Measurements from ENCODE around the gene SPEM2. TPM values are rescaled to one million over a fixed set of nuclear protein-coding genes. Genes with fewer than 3 reads are reported as not detected.

Gene SPEM2
- total RNA-seq, 1 donor from 2014 or later: not detected

DNA sequence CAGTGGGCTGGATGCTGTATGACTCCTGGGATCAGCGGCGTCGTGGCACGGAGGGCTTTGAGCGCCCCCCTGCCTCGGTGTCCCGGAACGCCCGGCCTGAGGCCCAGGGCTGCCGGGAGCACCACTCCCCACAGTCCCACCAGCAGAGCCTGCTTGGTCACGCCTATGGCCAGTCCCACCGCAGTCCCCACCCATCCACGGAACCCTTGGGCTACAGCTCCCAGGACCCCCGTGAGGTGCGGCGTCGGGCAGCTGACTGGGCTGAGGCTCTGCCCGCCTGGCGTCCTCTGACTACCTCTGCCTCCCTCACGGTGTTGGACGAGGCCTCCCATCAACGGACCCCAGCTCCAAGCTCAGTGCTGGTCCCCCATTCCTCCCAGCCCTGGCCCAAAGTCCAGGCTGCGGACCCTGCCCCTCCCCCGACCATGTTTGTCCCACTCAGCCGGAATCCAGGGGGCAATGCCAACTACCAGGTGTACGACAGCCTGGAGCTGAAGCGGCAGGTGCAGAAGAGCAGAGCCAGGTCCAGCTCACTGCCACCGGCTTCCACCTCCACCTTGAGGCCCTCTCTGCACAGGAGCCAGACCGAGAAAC lies 1.6 kb downstream of the SPEM2 start:
- H2AFZ ChIP-seq (replicated peaks): no peak overlapping the region
- H3K4me3 Mint-ChIP-seq: no peak overlapping the region
- H3K36me3 ChIP-seq: no peaks in the 10 kb centered on the region
- peaks cover 17% of the 10 kb centered on the region for H3K27me3 Mint-ChIP-seq (ENCODE audit: insufficient read depth, low read depth)
- no peaks in the 10 kb centered on the region for H3F3A ChIP-seq (ENCODE audit: low read depth)
- no peak overlapping the region for H3K4me3 ChIP-seq
- H4K20me1 ChIP-seq (ENCODE audit: low read depth): no peaks in the 10 kb centered on the region
- no peaks in the 10 kb centered on the region for H3K4me1 ChIP-seq
- H3K27ac ChIP-seq: no peak overlapping the region
- no peaks in the 10 kb centered on the region for H3K9me3 Mint-ChIP-seq
- H3K9me3 ChIP-seq (ENCODE audit: low read depth): no peaks in the 10 kb centered on the region
- TF ChIP-seq, protein P1, sequence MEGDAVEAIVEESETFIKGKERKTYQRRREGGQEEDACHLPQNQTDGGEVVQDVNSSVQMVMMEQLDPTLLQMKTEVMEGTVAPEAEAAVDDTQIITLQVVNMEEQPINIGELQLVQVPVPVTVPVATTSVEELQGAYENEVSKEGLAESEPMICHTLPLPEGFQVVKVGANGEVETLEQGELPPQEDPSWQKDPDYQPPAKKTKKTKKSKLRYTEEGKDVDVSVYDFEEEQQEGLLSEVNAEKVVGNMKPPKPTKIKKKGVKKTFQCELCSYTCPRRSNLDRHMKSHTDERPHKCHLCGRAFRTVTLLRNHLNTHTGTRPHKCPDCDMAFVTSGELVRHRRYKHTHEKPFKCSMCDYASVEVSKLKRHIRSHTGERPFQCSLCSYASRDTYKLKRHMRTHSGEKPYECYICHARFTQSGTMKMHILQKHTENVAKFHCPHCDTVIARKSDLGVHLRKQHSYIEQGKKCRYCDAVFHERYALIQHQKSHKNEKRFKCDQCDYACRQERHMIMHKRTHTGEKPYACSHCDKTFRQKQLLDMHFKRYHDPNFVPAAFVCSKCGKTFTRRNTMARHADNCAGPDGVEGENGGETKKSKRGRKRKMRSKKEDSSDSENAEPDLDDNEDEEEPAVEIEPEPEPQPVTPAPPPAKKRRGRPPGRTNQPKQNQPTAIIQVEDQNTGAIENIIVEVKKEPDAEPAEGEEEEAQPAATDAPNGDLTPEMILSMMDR (IDR thresholded peaks at IDR 0.05): no peak
- no peak for TF ChIP-seq EZH2phosphoT487 (IDR thresholded peaks at IDR 0.05)
- TF ChIP-seq EZH2 (IDR thresholded peaks at IDR 0.05): no peak
- H3K4me2 ChIP-seq: no peak overlapping the region
- no peak overlapping the region for H3K27ac Mint-ChIP-seq
- no peak for DNase-seq (ENCODE audit: low spot score)
- no peaks in the 10 kb centered on the region for H3K79me2 ChIP-seq (ENCODE audit: low read depth)
- peaks cover 3% of the 10 kb centered on the region for H3K4me1 Mint-ChIP-seq
- no peak overlapping the region for H3K9ac ChIP-seq
- H3K27me3 ChIP-seq: no peaks in the 10 kb centered on the region
- no peaks in the 10 kb centered on the region for H3K36me3 Mint-ChIP-seq

- Histone ChIP-seq H3K9me3 (ENCODE audit: low read depth) (no peaks in the 10 kb centered on the region), H2AFZ (replicated peaks) (no peak overlapping the region), H4K20me1 (ENCODE audit: low read depth) (no peaks in the 10 kb centered on the region), H3K4me2 (no peak overlapping the region), H3K9ac (no peak overlapping the region), H3K27ac (no peak overlapping the region), H3K4me1 (no peaks in the 10 kb centered on the region), H3K36me3 (no peaks in the 10 kb centered on the region), H3K27me3 (no peaks in the 10 kb centered on the region), H3F3A (ENCODE audit: low read depth) (no peaks in the 10 kb centered on the region), H3K79me2 (ENCODE audit: low read depth) (no peaks in the 10 kb centered on the region), H3K4me3 (no peak overlapping the region)
- Mint-ChIP-seq H3K4me3 (no peak overlapping the region), H3K9me3 (no peaks in the 10 kb centered on the region), H3K36me3 (no peaks in the 10 kb centered on the region), H3K27me3 (ENCODE audit: insufficient read depth, low read depth) (peaks cover 13% of the 10 kb centered on the region), H3K4me1 (peaks cover 3% of the 10 kb centered on the region), H3K27ac (peak overlapping the region; percentile 17)
- TF ChIP-seq, protein P1 (IDR thresholded peaks at IDR 0.05): no peak
- TF ChIP-seq EZH2phosphoT487 (IDR thresholded peaks at IDR 0.05) (no peak), EZH2 (IDR thresholded peaks at IDR 0.05) (no peak)
- DNase-seq (ENCODE audit: low spot score): no peak
Observed at GRCh38 chr17:7427549-7427948, 2.1 kb downstream of the SPEM2 start.

- H3K9ac ChIP-seq: no peak within 1 kb of the TSS
- no peaks in the 10 kb centered on the region for H3K9me3 Mint-ChIP-seq
- H3K4me3 ChIP-seq: no peak within 1 kb of the TSS
- no peaks in the 10 kb centered on the region for H3K27me3 ChIP-seq
- H3K4me2 ChIP-seq: no peak within 1 kb of the TSS
- H3K36me3 ChIP-seq: no peaks in the 10 kb centered on the region
- H3K79me2 ChIP-seq (ENCODE audit: low read depth): no peaks in the 10 kb centered on the region
- no peak within 1 kb of the TSS for H2AFZ ChIP-seq (replicated peaks)
- H3F3A ChIP-seq (ENCODE audit: low read depth): no peaks in the 10 kb centered on the region
- no peaks in the 10 kb centered on the region for H3K4me1 ChIP-seq
- TF ChIP-seq EZH2 (IDR thresholded peaks at IDR 0.05): no peak
- no peak for TF ChIP-seq EZH2phosphoT487 (IDR thresholded peaks at IDR 0.05)
- TF ChIP-seq, protein P1 (IDR thresholded peaks at IDR 0.05): no peak
- no peaks in the 10 kb centered on the region for H3K36me3 Mint-ChIP-seq
- H3K4me3 Mint-ChIP-seq: no peak within 1 kb of the TSS
- H3K27me3 Mint-ChIP-seq (ENCODE audit: insufficient read depth, low read depth): peaks cover 7% of the 10 kb centered on the region
- H3K27ac Mint-ChIP-seq: peak within 1 kb of the TSS; percentile 74
- DNase-seq (ENCODE audit: low spot score): no peak
- no peak within 1 kb of the TSS for H3K27ac ChIP-seq
- no peaks in the 10 kb centered on the region for H3K9me3 ChIP-seq (ENCODE audit: low read depth)
- peaks cover 3% of the 10 kb centered on the region for H3K4me1 Mint-ChIP-seq
- H4K20me1 ChIP-seq (ENCODE audit: low read depth): no peaks in the 10 kb centered on the region
Observed at GRCh38 chr17:7428557-7428956, 3.1 kb downstream of the SPEM2 start, which contains the start of gene SPEM3. SPEM3 (plus strand) TSS chr17:7428857; CDS start chr17:7428903, 46 bp downstream.

Measured in neural progenitor cell (in vitro differentiated cells).